ENCODE measurements around the gene GNAT3.

GNAT3 gene

DNA sequence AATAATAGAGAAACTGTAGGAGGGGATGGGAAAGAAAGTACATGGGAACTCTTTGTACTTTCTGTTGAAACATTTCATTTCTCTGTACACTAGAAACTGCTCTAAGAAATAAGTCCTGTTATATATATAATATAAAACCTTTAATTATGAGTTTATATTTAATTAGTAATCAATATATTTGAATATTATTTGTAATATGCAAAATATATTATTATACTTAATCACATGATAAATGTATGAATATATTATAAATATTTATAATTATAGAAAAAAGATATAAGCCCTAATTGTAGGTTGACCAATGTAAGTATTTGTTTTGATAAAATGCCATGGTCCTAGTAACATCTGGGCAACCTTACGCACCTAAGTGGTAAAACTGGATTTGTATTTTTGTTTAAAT is 51.0 kb downstream of the GNAT3 start:
- DNase-seq: no peak

DNA sequence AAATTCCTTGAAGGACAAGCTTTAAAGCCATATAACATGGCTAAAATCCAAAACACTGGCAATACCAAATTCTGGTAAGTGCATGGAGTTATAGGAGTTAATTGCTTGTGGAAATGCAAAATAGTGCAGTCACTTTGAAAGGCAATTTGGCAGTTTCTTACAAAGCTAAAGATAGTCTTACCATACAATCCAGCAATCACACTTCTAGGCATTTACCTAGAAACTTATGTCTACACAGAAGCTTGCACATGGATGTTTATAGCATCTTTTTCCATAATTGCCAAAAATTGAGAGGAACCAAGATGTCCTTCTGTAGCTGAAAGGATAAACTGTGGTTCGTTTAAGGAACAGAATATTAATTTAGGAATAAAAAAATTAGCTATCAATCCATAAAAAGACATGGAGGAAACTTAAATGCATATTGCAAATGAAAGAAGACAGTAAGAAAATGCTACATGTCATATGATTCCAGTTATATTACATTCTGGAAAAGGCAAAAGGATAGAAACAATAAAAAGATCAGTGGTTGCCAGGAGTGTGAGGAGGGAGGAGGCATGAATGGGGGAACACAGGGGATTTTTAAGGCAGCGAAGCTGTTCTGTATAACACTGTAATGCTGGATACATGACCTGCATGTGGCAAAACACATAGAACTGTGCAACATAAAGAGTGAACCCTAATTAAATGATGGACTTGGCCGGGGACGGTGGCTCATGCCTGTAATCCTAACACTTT is 51.9 kb downstream of the GNAT3 start:
- DNase-seq: no peak

DNA sequence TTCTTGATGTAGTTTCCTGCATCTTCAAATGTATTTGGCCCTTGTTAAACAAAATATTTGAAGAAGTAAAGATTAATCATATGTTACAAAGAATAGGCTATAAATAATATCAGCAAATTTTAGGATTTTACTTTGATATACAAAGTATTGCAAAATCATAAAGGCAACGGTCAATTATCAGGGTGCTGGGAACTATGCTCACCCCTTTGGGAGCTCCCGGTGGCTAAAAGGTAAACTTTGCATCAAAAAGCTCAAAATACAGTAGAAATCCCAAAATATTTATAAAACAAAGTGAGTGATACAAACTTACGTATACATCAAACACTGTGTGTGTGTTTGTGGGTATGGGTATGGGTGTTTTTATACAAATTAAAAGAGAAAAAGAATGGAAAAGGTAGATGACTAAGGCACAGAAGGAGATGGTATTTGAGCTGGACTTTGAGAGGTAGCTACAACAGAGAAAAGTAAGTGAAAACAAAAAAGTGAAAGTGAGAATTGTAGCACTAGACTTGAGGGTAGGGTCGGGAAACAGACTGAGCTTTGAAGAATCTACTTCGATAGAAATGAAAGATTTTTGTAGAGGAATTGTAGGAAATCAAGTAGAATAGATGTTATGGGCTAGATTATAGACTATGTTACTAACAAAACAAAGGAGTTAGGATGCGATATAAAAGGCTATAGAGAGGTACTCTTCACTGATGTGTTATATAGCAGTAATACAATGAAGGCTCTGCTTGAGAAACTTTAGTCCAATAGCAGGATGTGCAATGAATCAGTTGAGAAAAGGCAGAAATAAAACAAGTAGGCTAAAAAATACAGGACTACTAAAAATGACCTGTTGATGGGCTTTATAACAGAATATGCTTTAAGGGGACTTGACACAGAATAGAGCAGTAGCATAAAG is 52.8 kb downstream of the GNAT3 start:
- DNase-seq: no peak

DNA sequence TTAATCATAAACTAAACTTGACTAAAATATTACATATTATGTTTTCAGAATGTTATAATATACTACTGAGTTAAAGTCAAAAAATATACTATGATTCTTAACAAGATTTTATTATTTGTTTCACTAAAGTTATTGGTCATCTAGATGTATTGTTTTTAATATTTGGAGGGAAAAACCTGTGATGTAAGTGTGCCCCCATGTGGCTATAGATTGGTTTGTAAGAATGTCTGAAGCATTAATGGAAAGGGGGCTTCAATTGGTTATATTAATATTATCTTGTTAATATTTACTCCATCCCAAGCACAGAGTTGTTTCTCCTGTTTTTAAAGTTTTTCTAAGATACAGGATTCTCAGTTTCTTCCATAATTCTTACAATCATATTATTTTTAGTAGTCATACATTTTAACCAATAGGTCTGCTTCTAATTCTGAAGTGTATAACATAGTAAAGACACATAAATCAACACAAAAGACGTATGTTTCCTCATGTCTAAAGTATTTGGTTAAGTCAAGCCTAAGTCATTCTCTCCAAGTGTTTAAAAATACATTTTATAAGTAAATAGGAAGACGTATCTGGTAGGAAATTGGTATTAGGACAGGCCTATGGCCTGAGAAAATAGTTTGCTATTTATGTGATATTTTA is 58.0 kb downstream of the GNAT3 start:
- no peak for DNase-seq

DNA sequence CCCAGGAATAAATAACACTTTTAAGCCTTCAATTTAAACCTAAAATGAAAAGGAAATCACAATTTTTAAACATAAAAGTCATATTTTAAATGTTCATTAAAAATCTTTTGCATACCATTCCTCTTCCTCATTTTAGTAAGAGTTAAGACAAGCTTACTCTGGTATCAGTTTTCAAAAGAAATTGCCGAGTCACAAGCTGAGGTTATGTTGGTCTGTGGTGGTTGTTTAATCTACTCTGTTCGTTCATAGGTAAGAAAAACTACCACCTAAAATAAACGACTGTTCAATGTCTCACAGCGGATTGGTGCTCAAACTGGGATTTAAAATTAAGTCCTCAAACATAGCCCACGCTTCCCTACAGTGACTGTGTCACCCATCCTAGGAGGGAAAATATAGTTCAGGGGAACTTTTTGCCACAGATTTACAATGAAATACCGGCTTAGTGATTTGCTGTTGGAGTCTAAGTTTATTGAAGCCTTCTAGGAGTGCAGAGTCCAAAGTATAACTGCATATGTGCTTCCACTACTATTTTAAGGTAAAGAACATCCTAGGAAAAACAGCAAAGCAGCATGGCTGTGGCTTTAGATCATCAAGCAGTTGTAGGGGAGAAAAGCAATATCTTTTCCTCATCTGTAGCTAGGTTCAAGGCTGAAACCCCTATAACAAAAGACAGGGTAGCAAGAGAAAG is 61.1 kb downstream of the GNAT3 start:
- no peak for DNase-seq

DNA sequence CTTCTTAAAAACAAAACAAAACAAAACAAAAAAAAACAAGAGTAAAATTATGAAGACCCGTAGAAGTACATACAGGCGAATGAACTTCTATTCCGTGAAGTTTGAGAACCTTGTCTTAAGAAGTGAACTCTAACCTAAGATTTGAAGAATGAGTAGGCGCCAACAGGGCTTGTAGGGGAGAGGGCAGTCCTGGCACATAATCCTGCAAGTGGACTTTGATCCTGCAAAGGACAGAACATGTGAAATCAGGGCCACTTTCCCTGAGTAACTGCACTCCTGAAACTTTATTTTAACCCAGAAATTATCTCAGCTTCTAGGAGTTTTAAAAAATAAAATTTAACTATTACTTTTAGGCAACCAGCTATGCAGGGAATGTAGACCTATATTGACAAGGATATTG is 62.0 kb downstream of the GNAT3 start:
- DNase-seq: no peak

DNA sequence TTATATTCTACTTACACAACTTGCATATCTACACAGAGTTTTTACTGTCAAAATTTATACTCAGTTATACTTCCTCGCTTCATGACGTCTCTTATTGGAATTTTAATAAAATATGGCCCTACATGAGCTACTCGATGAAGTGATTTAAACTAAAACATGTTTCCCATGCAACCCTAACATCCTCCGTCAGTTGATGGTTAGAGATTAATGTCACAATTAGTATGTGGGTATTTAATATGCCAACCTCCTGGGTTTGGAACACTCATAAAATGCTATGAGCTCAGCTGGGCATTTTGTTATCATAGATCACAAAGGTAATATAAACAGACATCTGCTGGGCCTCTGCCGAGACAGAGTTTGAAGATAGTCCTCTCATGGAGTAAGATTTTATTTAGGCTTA is 66.5 kb downstream of the GNAT3 start:
- DNase-seq: no peak

DNA sequence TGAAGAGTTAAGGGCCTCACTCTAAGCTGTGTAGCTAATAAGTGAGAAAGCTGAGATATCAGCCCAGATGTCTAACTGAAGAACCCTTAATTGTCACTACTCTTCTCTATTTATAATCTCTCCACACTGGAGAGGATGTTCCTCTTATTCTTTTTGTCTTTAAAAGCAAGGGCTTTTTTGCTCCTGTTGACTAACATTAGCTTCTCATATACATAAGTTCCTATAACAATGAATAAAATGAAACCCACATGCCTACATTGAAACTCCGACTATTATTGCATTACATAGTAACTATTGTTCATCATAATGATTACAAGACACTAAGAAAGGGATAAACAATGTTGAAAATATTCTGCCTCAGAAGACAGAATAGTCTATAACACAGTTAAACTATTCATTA is 67.1 kb downstream of the GNAT3 start:
- no peak for DNase-seq

DNA sequence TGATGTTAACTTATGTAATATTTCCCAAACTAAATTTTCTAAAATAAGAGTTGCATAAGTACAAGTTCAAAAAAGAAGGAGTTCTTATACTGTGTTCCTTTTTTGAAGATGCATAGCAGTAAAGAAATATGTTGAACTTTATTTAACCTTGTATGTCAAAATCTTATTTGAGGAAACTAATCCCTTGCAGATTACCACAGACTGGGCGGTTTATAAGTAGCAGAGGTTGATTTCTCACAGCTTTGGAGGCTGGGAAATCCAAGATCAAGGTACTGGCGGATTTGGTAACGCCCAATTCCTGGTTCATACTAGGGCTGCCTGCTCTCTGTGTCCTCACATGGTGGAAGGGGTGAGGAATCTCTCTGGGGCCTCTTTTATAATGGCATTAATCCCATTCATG is 68.5 kb downstream of the GNAT3 start:
- no peak for DNase-seq

DNA sequence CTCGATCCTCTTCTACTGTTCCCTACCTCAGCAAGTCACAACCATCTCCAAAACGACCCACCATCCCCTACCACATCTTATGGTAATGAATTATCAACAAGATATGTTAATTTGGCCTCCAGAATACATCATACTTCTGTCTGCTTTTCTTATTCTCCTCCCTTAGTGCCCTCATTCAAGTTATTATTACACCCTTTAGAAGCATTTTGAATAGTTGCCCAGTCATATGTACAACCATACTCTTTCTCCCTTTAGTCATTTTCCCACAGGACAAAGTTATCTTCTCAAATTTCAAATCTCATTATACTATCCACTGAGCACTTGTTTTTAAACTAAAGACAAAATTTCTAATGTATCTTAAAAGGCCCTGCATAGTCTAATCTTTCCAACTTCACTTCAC is 71.0 kb downstream of the GNAT3 start:
- DNase-seq: no peak

DNA sequence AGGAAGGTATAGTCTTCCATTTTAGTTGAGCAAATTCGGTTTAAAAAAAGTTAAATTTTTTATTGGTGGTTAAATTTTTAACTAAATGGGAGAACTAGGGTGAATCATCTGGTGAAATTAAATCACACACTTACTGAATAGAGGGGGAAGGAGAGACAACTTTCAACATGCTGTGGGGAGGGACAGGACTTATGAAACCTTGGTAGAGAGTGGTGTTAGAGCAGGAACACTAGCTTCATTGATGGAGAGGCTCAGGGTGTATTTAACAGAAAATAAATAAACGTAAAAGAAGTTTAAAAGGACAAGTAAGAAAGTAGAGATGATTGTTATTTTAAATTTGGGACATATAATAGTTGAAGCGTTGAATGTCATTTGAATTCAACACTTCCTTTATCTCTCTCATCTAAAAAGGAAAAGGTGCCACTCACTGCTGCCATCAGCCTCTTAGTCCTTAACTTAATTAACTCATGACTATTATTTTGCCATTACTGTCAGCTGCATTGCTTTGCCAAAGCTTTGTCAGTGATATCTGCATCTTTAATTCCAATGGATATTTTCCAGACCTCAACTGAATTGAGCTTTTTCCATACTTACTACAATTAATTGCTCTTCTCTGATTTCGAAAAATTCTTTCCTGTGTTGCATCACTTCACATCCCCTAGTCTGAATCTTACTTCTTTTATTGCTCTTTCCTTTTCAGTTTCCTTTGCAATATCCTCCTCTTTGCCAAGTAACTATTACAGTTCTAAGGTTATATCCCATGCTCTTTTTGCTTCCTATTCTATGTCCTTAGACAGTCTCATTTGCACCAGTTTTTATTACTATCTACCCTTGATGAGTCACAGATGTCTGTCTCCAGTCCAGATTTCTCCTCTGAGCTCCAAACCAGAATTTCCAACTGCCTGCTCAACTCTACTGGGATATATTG is 71.7 kb downstream of the GNAT3 start:
- DNase-seq: no peak

DNA sequence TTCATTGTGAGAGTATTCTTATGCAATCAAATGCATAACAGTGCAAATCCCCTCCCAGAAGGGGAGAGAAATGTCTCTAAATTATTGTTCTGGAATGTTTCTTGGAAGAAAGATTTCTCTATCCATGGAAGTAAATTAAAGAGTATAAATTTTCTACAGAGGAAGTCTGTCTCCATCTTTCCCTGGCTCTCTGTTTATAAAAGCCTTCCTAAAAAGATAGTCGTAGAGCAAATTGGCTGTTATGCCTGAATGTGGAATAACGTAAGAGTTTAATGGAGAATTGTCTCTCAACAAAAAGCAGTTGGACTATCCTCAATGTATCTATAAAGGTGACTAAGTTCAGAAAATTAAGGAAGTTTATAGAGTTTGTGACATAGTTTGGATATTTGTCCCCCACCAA is 76.3 kb downstream of the GNAT3 start:
- no peak for DNase-seq

DNA sequence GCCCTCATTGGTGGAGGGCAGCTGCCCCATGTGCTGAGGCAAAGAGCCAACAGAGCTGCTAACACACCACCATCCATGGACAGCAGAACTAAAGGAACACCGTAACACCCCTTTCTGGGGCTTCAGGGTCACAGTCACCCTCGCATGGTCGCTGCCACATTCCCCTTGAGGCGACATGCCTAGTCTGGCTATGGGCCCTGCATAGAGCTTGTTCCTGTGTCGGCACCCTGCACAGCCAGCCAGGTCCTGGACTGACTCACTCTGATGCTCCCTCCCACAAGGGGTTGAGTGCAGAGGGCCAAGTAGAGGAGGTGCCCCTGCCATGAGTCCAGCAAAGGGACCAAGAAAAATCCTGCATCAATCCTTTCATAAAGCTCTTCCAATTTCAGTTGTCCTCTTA is 77.8 kb downstream of the GNAT3 start:
- DNase-seq: no peak

DNA sequence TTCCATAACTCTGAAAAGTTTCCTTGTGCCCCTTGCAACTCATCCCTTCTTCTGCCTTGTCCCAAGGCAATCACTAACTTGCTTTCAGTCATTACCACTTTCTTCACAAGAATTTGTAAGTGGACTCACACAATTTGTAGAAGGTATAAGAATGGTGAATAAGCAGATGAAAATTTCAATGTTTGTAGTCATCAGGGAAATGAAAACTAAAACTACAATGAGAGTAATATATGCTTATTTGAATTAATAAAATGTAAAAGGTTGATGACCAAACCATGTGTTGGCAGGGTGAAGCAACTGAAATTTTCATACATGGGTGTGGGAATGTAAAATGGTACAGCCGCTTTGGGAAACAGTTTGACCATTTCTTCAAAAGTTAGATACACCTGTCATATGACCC is 79.7 kb downstream of the GNAT3 start:
- DNase-seq: no peak

DNA sequence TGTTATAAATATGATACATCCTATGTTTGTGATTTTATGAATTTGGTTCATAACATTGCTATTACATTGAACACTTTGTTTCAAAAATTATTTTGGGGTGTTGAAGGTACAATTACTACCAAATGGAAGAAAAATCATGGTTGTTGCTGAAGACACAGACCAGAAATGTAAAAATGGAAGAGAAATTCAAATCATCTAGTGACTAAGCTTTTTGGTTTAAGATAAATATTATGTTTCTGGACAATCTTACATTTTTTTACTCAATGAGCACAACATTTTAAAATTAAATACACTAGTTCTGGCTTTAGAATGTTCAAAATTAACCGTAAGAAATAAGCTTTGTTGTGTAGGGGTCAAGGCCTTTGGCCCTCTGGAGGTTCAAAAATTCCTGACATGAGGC is 82.7 kb downstream of the GNAT3 start:
- DNase-seq: no peak

DNA sequence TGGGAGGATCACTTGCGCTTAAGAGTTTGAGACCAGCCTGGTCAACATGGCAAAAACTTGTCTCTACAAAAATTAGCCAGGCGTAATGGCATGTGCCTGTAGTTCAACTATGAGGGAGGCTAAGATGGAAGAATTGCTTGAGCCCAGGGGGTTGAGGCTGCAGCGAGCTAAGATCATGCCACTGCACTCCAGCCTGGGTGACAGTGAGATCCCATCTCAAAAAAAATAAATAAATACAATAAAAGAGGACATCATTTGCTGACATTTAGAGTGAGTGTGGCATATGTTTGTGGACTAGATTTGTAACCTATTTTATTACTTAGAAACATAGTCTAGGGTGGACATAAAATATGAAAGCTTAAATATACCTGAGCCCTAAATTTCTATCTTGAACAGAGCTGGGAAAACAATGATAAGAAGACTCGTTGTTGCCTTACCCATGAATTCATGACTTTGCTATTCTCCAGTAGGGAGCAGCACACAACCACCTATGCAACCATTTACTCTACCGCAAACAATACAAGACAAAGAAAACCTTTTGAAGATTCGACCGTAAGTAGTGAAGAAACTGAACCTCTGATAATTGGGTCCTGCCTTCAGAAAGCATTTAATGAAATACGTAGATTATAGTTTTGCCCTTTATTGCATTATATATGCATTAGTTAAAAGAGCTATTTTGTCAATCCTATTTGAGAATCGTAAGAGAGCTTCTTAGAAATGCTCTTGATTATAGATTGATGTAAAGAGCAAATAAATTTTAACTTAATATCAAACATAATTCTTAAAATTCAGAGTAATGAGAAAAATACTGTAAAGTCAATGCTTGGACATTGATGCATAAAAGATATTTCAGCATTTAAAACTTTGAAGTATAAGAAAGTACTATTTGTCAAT is 83.5 kb downstream of the GNAT3 start:
- DNase-seq: peak; percentile 47

DNA sequence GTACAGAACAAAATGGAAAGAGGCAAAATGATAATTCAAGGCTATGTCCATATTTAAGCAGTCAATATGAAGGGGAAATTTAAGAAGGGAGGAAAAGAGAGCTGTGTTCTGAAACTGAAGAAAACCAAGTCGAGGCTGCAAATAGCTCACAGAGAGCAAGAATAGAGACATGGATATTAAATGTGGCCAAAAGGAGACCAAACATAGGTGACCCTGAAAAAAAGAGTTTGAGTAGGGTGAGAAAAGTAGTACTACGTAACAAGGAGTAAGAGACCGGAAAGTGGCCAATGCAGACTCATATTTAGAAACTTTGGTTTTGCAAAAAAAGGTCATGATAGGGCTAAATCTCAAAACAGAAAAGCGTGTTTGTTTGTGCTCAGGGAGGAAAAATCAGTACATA is 84.6 kb downstream of the GNAT3 start:
- DNase-seq: no peak

DNA sequence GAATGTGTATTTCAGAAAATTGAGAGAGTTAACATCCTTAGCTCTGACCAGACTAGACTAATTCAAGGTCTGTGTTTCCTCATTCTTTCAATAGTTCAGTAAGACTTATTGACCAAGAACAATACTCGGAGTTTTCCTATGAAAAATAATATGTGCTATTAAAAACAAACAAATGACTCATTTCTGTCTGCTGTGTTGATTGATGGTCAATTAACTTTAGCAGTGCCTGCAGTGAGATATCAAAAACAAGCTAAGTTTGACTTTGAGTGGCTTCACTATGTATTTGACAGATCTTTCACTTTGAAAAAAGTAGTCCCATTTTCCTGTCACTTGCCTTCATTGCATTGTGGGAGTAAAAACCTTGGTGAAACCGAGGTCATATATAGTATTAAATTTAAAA is 91.0 kb downstream of the GNAT3 start:
- DNase-seq: no peak

DNA sequence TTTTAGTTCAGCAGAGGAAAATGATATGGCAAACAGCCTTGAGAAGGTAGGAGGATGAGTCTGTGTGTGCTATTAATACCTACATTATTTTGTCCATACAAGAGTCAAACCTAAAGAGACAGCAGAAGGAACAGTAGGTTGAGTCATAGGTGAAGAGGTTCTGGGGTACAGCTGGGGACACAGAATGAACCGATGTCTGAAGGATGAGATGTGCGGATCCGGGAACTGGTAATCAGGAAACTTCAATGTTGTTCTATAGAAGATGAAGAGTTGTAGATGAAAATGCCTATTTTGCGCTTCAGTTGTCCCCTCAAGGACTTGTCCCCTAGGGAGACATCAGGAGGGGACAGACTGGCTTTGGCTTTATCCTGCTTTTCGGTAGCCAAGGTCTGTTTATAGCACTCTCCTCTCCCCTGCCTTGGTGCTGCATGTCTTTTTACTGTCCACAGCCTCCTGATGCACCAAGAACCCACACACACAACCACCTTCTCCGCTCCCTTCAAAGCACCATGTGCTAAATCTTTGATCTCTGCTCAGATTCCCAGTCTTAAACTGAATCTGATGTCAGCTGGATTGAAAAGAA is 94.6 kb downstream of the GNAT3 start:
- DNase-seq: no peak

DNA sequence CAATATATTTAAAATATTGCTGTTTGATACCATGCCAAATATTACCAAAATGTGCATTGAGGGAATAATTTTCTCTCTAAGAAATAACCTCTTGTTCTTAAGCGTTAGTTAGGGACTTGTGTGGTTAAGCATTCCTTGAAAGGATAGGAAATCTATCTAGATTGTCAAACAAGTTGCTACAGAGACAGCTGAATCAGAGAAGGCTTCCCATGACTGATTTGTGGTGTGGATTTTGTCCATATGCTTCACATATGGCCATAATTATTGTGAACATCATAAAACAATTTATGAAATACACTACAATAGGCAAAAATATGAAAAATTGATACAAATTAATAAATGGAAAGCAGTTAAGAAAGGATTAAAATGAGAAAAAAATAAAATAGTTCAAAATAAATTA is 96.3 kb downstream of the GNAT3 start:
- DNase-seq: no peak

DNA sequence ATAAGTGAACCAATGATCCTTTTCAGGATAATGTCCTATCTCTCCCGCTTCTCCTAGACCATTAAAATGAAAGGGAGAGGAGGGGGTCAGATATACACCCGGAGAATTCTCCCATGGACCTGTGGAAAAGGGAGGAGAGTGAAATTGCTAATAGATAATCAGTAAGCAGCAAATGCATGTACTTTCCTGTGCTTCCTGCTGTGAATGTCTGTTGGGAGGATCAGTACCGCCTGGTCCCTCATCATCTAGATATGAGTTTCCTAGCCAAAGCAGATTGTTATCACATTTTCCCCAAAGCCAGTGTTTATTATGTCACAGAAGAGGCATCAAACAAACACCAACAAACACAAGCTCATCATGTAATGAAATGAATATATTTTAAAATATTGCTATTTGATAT is 96.8 kb downstream of the GNAT3 start:
- DNase-seq: no peak
